ELF-1 (cell line): ENCODE data around the gene RING1.

Experiments used
- DNase-seq: peaks from one replicate; pipeline ENCODE4 v3.0.0-alpha.2; 2016; ENCODE audit warnings: low read depth, low spot score

The RING1 gene

DNA sequence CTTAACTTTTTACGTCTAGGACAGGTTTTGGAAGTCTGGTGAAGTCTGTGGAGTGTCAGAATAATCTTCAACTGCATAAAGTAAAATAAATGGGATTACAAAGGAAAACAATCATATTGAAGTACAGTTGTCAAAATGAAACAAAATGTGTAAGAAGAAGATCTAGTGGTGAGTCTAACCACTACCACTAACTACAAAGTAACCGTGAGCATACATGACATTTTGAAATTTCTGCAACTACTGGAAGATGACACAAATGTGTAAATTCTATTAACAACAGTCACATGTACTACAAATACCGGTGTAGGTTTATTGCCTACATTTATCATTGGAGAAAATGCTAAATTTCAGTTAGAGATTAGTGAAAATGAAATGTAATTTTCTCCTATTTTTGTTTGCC is 33.7 kb downstream of the RING1 start:
- no peak for DNase-seq

DNA sequence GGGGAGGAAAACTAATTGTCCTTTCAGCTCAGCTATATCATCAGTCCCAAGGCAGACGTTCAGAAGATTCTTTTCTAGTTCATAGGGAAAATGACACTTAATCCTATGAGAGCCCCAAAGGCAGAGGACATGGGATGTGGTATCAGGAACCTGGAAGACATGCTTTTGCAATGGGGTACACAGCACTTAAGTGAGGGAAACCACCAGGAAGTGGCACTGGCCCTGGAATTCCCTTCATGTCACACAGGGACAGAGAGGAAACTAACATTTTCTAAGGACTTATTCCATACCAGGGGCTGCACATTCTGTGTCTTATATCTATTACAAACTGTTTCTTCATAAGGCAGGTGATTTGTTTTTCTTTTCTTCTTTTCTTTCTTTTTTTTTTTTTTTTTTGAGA is 35.2 kb downstream of the RING1 start:
- DNase-seq = no peak

DNA sequence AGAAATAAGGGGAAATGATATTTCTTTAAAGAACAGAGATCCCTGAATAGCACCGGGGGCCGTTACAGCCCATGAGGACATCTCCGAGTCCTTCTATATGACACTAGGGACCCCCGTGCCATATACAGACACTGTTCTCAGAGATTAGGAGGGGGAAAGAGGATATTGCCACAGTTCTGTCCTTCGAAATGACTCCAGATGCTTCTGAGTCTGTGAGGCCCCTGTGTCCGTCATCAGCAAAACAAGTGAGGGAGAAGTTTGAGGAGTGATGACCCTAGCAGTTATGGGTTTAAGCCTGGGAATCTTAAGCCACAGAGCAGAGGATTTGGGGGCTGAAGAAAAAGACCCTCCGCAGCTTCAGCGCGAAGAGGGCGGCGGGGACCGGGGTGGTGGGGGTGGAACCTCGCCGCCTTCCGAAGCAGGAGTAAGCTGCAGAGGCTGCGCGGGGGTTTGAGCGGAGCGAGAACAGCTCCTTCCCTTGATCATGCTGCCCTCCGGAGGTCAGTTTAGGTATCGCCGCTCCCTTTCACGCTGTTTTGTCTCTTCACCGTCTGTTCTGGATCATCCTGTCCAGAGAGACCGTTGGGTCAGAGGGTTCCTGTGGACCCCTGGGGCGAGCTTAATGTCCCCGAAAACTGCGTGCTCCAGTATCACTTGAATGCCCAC is 39.8 kb downstream of the RING1 start:
- DNase-seq = peak; percentile 94

DNA sequence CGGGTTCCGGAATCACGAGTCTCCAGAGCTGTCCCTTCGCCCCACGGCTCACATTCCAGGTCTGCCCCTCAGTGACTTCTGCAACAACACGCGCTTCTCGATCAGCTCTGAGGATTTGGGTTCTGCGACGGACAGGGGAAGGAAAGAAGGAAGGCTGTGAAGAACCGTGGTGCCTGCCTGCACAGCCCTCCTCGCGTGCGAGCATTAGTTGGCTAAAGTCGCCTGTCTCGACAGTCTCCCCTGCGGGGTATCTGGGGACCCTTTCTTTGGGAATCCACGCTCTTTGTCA is 40.3 kb downstream of the RING1 start:
- DNase-seq = no peak

DNA sequence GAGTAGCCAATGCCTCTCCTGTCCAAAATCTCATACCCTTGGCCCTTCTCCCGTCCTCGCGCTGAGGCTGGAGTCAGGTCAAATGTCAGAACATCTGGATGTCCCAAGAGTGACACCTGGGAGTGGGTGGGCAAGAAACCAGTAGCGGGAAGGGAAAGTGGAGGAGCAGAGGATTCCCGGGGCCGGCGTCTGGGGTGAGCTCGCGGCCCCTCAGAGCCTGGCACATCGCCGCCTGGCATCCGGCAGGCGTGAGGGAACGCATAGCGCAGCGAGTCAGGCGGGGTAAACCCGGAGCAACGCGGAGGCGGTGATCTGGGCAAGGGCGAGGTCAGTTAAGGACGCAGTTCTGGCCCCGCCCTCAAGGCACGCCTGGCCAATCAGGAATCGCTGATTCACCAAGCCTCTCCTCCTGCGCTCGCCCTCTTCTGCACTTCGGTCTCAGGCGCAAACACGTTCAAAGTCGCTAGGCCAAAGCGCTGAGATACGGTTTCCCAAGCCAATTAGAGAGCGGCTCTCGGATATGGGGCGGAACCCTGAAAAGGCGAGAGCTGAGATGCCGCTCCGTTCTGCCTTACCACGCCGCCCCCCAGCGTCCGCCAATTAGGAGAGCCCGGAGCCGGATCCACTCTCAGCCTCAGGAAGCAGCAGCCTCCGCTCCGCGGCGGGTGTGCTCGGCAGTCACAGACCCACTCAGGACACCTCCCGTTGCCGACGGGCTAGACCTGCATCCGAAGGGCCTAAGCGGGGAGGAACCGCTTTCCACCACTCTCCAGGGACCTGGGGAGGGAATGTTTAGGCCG is 40.8 kb downstream of the RING1 start:
- peak; percentile 99 for DNase-seq

DNA sequence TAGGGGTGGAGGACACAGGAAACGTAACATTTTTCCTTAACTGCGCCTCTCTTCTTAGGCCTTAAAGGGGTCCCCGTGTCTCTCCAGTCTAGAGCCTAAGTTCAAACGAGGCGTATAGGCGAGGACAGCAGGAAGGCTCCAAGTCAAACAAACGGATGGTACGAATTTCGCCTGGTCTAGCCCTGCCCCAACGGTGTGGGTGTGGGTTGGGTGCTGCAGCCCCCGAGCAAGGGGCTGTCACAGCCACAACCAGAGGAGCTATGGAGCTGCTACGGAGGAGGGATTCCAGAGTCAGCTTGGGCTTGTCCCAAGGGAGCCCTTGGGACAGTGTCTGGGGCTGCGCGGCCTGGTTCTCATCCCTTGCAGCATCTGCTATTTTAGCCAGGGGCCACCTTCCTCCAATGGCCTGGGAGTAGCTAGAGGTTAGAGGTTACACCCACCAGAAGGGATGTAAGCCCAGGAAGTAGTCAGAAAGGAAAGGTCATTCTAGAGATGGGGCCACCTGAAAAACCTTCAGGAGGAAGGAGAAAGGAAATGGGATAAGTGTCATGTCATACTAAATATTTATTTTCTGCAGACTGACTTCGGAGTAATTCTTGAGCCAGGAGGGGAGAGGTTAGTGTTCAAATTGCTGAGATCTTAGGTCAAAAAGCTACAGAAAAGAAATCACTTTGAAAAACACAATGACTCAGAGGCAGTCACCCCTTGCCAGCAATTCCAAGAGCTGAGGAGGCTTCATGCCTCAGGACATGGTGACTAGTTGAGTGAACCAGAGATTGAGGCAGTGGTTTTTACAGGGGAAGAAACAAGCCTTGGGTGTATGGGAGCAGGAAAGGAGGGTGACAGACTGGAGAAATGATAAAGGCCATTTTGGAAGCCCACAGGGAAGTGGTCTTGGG is 41.7 kb downstream of the RING1 start:
- peak; percentile 44 for DNase-seq

DNA sequence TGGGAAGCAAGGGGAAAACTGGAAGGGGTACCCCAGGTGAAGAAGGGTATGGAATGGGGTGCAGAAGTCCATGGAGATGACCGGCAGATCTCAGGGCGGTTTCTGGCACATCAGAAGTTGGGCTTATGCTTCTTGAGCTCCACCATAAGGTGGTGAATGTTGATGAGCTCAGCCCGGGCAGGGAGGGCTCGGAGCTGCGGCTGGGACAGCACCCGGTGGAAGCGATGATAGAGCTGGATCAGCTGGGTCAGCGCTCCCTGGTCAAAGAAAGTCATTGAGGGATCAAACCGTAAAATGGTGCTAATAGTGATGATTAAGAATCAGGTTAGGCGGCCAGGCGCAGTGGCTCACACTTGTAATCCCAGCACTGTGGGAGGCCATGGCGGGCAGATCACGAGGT is 42.4 kb downstream of the RING1 start:
- no peak for DNase-seq

DNA sequence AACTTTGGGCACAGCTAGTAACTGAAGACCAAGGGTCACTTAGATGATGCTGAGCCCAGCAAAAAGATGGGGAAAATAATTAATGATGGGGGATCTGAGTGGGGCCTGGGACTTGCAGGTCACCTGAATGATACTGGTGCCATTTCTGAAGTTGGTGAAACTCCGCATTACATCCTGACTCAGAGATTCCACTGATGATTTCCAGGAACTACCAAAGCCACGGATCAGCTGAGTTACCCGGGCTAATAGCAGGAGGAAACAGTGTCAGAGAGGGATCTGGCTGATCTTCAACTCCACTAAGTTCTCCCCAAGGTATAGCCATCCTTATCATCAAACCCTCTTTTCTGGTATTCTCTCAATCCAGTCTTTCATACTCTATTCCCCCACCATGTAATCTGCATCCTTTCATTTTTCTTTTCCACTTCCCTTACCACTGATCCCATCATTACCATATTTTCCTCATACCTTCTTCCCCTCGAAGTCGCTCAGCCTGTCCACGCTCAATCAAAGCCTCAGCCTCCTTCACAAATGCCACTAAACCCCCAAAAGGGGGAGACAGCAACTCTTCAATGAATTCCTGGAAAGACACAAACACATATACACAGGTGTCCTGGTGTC is 43.2 kb downstream of the RING1 start:
- DNase-seq = no peak

DNA sequence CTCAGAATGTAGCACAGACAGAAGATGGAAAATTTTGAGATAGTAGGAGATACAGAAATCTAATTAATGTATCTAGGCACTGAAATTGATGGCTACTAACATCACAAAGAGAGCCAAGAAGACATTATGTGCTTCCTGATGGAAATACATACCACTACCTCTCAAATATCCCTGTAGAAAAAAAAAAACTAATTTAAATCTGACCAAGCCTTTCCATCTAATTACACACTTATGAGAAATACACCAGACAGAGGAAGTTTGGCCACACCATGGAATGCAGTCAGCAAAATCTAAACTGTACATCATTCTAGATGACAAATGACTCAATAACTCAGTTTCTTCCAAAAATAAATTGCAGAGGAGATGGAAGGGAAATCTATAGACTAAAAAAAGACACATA is 44.5 kb downstream of the RING1 start:
- DNase-seq = no peak

DNA sequence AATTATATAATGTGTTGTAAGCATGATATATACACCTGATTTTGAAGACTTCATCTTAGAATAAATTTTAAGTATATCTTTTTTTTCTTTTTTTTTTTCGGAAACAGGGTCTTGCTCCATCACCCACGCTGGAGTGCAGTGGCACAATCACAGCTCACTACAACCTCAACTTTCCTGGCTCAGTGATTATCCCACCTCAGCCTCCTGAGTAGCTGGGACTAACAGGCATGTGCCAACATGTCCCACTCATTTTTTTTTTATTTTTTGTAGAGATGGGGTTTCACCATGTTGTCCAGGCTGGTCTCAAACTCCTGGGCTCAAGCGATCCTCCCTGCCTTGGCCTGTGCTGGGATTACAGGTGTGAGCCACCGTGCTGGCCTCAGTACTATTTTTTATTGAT is 46.3 kb downstream of the RING1 start:
- DNase-seq = no peak

DNA sequence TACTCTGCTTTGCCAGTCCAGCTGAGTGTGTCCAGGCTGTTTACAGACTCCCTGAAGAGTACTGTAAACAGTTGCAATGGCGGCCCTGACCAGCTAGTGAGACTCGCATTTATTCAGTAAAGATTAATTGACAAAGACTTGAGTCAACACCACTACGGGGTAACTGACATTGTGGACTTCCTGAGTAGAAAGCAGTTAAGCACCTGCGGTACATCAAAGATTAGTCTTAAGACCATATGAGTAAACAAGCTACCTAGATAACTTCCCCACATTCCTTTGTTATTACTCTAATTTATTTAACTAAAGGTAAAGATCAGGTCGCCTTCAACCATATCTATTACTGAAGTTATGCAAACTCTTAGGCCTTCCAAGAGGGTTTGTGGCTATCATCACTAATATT is 50.7 kb downstream of the RING1 start:
- no peak for DNase-seq
